HFF-Myc (cell line): Measurements from ENCODE around the gene NEURL1.

Source experiments
- DNase-seq: peaks from one replicate; pipeline ENCODE4 v3.0.0-alpha.2; 2011; ENCODE audit warnings: low read depth; ENCODE audit errors: extremely low read depth
- H3K4me3 ChIP-seq: replicated peaks from 2 replicates; pipeline ENCODE4 v1.5.1; 2011; ENCODE audit warnings: low read depth, mild to moderate bottlenecking, control low read depth, low read length
- CTCF ChIP-seq: IDR thresholded peaks from 2 replicates; pipeline ENCODE4 v1.5.1; 2012; ENCODE audit warnings: mild to moderate bottlenecking, low read depth, low read length, control low read depth; ENCODE audit errors: missing control alignments

The NEURL1 gene

GRCh38 chr10:103599907-103600306, 106.4 kb downstream of the NEURL1 start:
- no peak for DNase-seq

GRCh38 chr10:103600325-103600724, 106.8 kb downstream of the NEURL1 start:
- no peak for TF ChIP-seq CTCF

More at GRCh38 chr10:103599907-103600306, 106.4 kb downstream of the NEURL1 start:
- no peak overlapping the region for H3K4me3 ChIP-seq
- no peak for TF ChIP-seq CTCF

GRCh38 chr10:103600956-103601569, 107.6 kb downstream of the NEURL1 start:
- DNase-seq = no peak
- no peak for TF ChIP-seq CTCF

More at GRCh38 chr10:103600325-103600724, 106.8 kb downstream of the NEURL1 start:
- DNase-seq = no peak
- no peak overlapping the region for H3K4me3 ChIP-seq

GRCh38 chr10:103602028-103602851, 108.7 kb downstream of the NEURL1 start:
- DNase-seq = no peak
- no peak overlapping the region for H3K4me3 ChIP-seq
- TF ChIP-seq CTCF = no peak

More at GRCh38 chr10:103600956-103601569, 107.6 kb downstream of the NEURL1 start:
- H3K4me3 ChIP-seq = no peak overlapping the region

- TF ChIP-seq CTCF = no peak
- no peak for DNase-seq
- no peak overlapping the region for H3K4me3 ChIP-seq
Observed at GRCh38 chr10:103602852-103603155, 109.3 kb downstream of the NEURL1 start.

GRCh38 chr10:103603382-103603781, 109.9 kb downstream of the NEURL1 start:
- TF ChIP-seq CTCF = no peak
- DNase-seq = no peak
- no peak overlapping the region for H3K4me3 ChIP-seq
